ENCODE results near the gene HTD2. TPM values are rescaled to one million over a fixed set of nuclear protein-coding genes. Genes with fewer than 3 reads are reported as not detected.

Gene HTD2
- total RNA-seq, 2 donors from 2014 or later = 13.9 TPM; not detected in 1

DNA sequence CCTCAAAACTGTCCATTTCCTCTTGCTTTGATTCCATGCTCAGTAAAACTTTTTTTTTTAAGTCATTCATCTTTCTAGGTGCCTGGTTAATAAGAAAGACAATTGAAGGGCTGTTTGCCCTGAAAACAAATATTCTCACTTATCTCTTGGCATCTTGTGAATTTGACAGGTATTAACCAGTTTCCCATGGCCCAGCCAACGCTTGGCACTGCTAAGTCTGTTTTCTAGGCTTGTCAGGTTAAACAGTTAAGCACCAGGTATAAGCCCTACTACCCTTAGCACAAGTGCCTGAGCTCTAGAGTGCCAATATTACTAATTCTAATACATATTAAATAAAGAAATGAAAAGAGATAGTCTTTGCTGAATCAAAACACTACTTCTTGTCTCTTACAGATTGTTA lies 62.7 kb downstream of the HTD2 start:
- Histone ChIP-seq H3K9me3 (no peaks in the 10 kb centered on the region), H3K4me3 (no peak overlapping the region), H3K36me3 (no peaks in the 10 kb centered on the region), H3K27ac (no peak overlapping the region), H3K27me3 (replicated peaks; ENCODE audit: insufficient read depth) (no peaks in the 10 kb centered on the region), H3K4me1 (ENCODE audit: control insufficient read depth in 1 of 2, low read depth in 2 of 2) (no peaks in the 10 kb centered on the region)
- no peak for ATAC-seq (ENCODE audit: insufficient number of reproducible peaks, low FRiP score, low read depth)
- no peak for DNase-seq (ENCODE audit: low spot score)
- TF ChIP-seq, protein P1, sequence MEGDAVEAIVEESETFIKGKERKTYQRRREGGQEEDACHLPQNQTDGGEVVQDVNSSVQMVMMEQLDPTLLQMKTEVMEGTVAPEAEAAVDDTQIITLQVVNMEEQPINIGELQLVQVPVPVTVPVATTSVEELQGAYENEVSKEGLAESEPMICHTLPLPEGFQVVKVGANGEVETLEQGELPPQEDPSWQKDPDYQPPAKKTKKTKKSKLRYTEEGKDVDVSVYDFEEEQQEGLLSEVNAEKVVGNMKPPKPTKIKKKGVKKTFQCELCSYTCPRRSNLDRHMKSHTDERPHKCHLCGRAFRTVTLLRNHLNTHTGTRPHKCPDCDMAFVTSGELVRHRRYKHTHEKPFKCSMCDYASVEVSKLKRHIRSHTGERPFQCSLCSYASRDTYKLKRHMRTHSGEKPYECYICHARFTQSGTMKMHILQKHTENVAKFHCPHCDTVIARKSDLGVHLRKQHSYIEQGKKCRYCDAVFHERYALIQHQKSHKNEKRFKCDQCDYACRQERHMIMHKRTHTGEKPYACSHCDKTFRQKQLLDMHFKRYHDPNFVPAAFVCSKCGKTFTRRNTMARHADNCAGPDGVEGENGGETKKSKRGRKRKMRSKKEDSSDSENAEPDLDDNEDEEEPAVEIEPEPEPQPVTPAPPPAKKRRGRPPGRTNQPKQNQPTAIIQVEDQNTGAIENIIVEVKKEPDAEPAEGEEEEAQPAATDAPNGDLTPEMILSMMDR (IDR thresholded peaks at IDR 0.05) = no peak

Other genes starting within 250 kb of the HTD2 start
- gene DNASE1L3, start 95.5 kb upstream of the HTD2 start, total RNA-seq = 1 to 10 TPM; 2.3 to 3.8 TPM
- gene ABHD6, start 68.7 kb upstream of the HTD2 start, total RNA-seq = 10 to 100 TPM in 1 of 2 donors, 1 to 10 TPM in 1; 6.1 to 10.6 TPM
- gene RPP14, start 275 bp upstream of the HTD2 start, total RNA-seq = 10 to 100 TPM in 1 of 2 donors, 1 to 10 TPM in 1; 5.0 to 10.1 TPM
- 10 to 100 TPM; 22.1 to 34.2 TPM for gene PXK, start 26.4 kb downstream of the HTD2 start, total RNA-seq
- gene PDHB, start 127.3 kb downstream of the HTD2 start, total RNA-seq = 10 to 100 TPM; 59.3 to 83.5 TPM
- gene KCTD6, start 185.6 kb downstream of the HTD2 start, total RNA-seq = 10 to 100 TPM; 14.5 to 28.6 TPM
- gene ACOX2, start 230.7 kb downstream of the HTD2 start, total RNA-seq = 10 to 100 TPM; 20.8 to 22.2 TPM

Measured in thoracic aorta (tissue), 2 donors.